ENCODE measurements around the gene LY86. TPM values are rescaled to one million over a fixed set of nuclear protein-coding genes. Genes with fewer than 3 reads are reported as not detected.

The LY86 gene
- total and polyA plus RNA-seq, 4 donors, result 5.2 to 12.4 (median 9.6) TPM

- WGBS, 2 donors, result 44 to 48% methylated on average over 6 of the region's 6 CpGs
- ATAC-seq (ENCODE audit: insufficient read depth, low FRiP score) (no peak), DNase-seq (peak; percentile 50 to 86 (median 82))
Observed at GRCh38 chr6:6695625-6696276, 107.2 kb downstream of the LY86 start.

GRCh38 chr6:6696867-6697531 lies 108.5 kb downstream of the LY86 start:
- H3K4me1 ChIP-seq (ENCODE audit: control insufficient read depth in 5 of 5, insufficient read depth in 5 of 5, low read length in 5 of 5), result peaks cover 17 to 41% (median 29%) of the 10 kb centered on the region in 5 donors
- WGBS, 2 donors, result 24 to 25% methylated on average over 9 of the region's 9 CpGs
- peak; percentile 58 for ATAC-seq (ENCODE audit: insufficient read depth, low FRiP score)
- peak; percentile 85 to 87 (median 85) for DNase-seq
- no peaks in the 10 kb centered on the region for H3K36me3 ChIP-seq (ENCODE audit: control insufficient read depth in 4 of 4, insufficient read depth in 4 of 4, low read length in 4 of 4)
- H3K4me3 ChIP-seq, result no peak overlapping the region
- H3K27me3 ChIP-seq (ENCODE audit: control insufficient read depth in 3 of 3, insufficient read depth in 3 of 3, low read length in 2 of 3), result no peaks in the 10 kb centered on the region
- peak overlapping the region in 1 of 2 donors; percentile 92 for H3K27ac ChIP-seq (ENCODE audit: low read depth in 1 of 2, low read length in 1 of 2)
- TF ChIP-seq CTCF (IDR thresholded peaks at IDR 0.05; ENCODE audit: control extremely low read depth, extremely low read depth), result peak; percentile 40
- H3K9ac ChIP-seq (ENCODE audit: insufficient read depth in 1 of 2, low read length in 2 of 2), result no peak overlapping the region
- H3K9me3 ChIP-seq (ENCODE audit: control insufficient read depth in 4 of 4, insufficient read depth in 3 of 4, low read length in 3 of 4), result no peaks in the 10 kb centered on the region

More at GRCh38 chr6:6695625-6696276, 107.2 kb downstream of the LY86 start:
- Histone ChIP-seq H3K4me3 (no peak overlapping the region), H3K9ac (ENCODE audit: insufficient read depth in 1 of 2, low read length in 2 of 2) (no peak overlapping the region), H3K27me3 (ENCODE audit: control insufficient read depth in 3 of 3, insufficient read depth in 3 of 3, low read length in 2 of 3) (no peaks in the 10 kb centered on the region), H3K36me3 (ENCODE audit: control insufficient read depth in 4 of 4, insufficient read depth in 4 of 4, low read length in 4 of 4) (no peaks in the 10 kb centered on the region), H3K4me1 (ENCODE audit: control insufficient read depth in 5 of 5, insufficient read depth in 5 of 5, low read length in 5 of 5) (peaks cover 17 to 40% (median 29%) of the 10 kb centered on the region in 5 donors), H3K9me3 (ENCODE audit: control insufficient read depth in 4 of 4, insufficient read depth in 3 of 4, low read length in 3 of 4) (peaks cover 0 to 3% (median 0%) of the 10 kb centered on the region in 4 donors), H3K27ac (ENCODE audit: low read depth in 1 of 2, low read length in 1 of 2) (peak overlapping the region; percentile 38 to 92)
- TF ChIP-seq CTCF (IDR thresholded peaks at IDR 0.05; ENCODE audit: control extremely low read depth, extremely low read depth), result no peak

DNA sequence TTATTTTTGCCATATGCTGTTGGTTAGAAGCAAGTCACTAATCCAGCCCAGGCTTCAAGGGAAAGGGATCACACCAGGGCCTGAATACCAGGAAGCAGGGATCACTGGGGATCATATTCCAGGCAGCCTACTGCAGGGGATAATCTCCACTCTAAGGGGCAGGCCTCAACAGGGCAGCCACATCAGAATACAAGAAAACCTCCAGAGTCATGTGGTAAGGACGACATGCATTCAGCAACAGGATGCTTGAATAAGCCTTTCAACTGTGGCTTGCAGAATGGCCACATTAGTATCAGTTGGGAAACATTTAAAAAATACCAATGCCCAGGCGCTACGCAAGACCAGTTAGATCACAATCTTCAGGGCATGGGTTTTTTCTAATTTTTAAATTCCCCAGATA lies 109.1 kb downstream of the LY86 start:
- DNase-seq (no peak), ATAC-seq (ENCODE audit: insufficient read depth, low FRiP score) (no peak)
- WGBS, 2 donors, result 25 to 69% methylated on average over 3 of the region's 3 CpGs
- TF ChIP-seq CTCF (IDR thresholded peaks at IDR 0.05; ENCODE audit: control extremely low read depth, extremely low read depth), result no peak
- Histone ChIP-seq H3K4me3 (no peak overlapping the region), H3K4me1 (ENCODE audit: control insufficient read depth in 5 of 5, insufficient read depth in 5 of 5, low read length in 5 of 5) (peaks cover 17 to 41% (median 29%) of the 10 kb centered on the region in 5 donors), H3K36me3 (ENCODE audit: control insufficient read depth in 4 of 4, insufficient read depth in 4 of 4, low read length in 4 of 4) (no peaks in the 10 kb centered on the region), H3K27ac (ENCODE audit: low read depth in 1 of 2, low read length in 1 of 2) (no peak overlapping the region), H3K9ac (ENCODE audit: insufficient read depth in 1 of 2, low read length in 2 of 2) (no peak overlapping the region), H3K9me3 (ENCODE audit: control insufficient read depth in 4 of 4, insufficient read depth in 3 of 4, low read length in 3 of 4) (no peaks in the 10 kb centered on the region), H3K27me3 (ENCODE audit: control insufficient read depth in 3 of 3, insufficient read depth in 3 of 3, low read length in 2 of 3) (no peaks in the 10 kb centered on the region)

Data from lung (tissue), 12 donors.